IMR-90 (cell line): ENCODE data around the gene COPS9.

Experiments
- BHLHE40 ChIP-seq: fragments of 150-350 bp; IDR thresholded peaks from 2 replicates; pipeline ENCODE4 v1.6.1; 2016; ENCODE audit warnings: mild to moderate bottlenecking, low read depth, low read length
- CTCF ChIP-seq: conservative IDR thresholded peaks from 2 replicates; pipeline ENCODE4 v1.5.1; 2012; ENCODE audit warnings: mild to moderate bottlenecking, low read depth, low read length, improper control_type of control experiment
- MAZ ChIP-seq: IDR thresholded peaks from 2 replicates; pipeline ENCODE4 v1.6.1; 2012; ENCODE audit warnings: low read depth, mild to moderate bottlenecking, low read length, improper control_type of control experiment, moderate library complexity, borderline replicate concordance

GRCh38 chr2:240169486-240170353 lies 33.6 kb upstream of the COPS9 start:
- TF ChIP-seq MAZ (no peak), BHLHE40 (peak; percentile 52; the same call in 1 of the 2 replicates), CTCF (no peak)
